Testis (tissue), 5 donors: ENCODE data around the gene KLB. TPM values are rescaled to one million over a fixed set of nuclear protein-coding genes. Genes with fewer than 3 reads are reported as not detected.
"Not testable (repeated sequence)": the region's sequence is repeated elsewhere in the genome, so short reads cannot be mapped to it uniquely, and the experiment has no call there.

Experiments
- DNase-seq: peaks from one replicate; pipeline ENCODE4 v3.0.0-alpha.2; 2019
- H3K27ac ChIP-seq, 2 donors: fragments of 200-600 bp; sonication (generic); one replicate each; pipeline ENCODE4 v1.5.1; 2019
- H3K27me3 ChIP-seq: fragments of 200-600 bp; sonication (generic); one replicate; pipeline ENCODE4 v1.5.1; 2019
- H3K36me3 ChIP-seq: fragments of 200-600 bp; sonication (generic); one replicate; pipeline ENCODE4 v1.5.1; 2017; ENCODE audit warnings: low read depth; ENCODE audit errors: missing control alignments
- H3K4me1 ChIP-seq: fragments of 200-600 bp; sonication (generic); one replicate; pipeline ENCODE4 v1.5.1; 2019
- H3K4me3 ChIP-seq, 2 donors: fragments of 200-600 bp; sonication (generic); one replicate each; pipeline ENCODE4 v1.5.1; 2017 to 2019
- H3K9me3 ChIP-seq: fragments of 200-600 bp; sonication (generic); one replicate; pipeline ENCODE4 v1.5.1; 2017
- CTCF ChIP-seq, 3 experiments: fragments of 450-650 bp in 2 of 3; fragments of 200-600 bp in 1 of 3; sonication (generic) in 1 of 3; IDR thresholded peaks; one replicate each; pipeline ENCODE4 v1.5.1; 2016 to 2019; ENCODE audit warnings: antibody characterized with exemption in 3 of 3, mild to moderate bottlenecking in 2 of 3, moderate library complexity in 1 of 3
- POLR2A ChIP-seq: fragments of 450-650 bp; IDR thresholded peaks from one replicate; pipeline ENCODE4 v1.6.1; 2017; ENCODE audit warnings: antibody characterized with exemption, mild to moderate bottlenecking, moderate library complexity
- WGBS, 2 donors: methylation state at CpG; one replicate each; pipeline ENCODE4 v1.1.5; 2018; 5-methylcytosine and 5-hydroxymethylcytosine counted together
- intact Hi-C: fragments of 100-400 bp; cut with DNase I; formaldehyde crosslinking; loops from one replicate; pipeline ENCODE4 v1.15.1; 2023; ENCODE audit warnings: low total_unique reads
- long read RNA-seq, 2 donors: transcript quantifications; one replicate each; lab custom pipeline, GENCODE V29; 2026
- polyA plus RNA-seq: library from polyadenylated mRNA; stranded (reverse); fragments of 350-450 nt; fragmentation: Illumina TruSeq; extraction: RNeasy Lipid Tissue Mini Kit (QIAGEN cat#74804); gene quantifications from one replicate; pipeline ENCODE4 v1.2.3, GENCODE V29; 2014; ENCODE audit warnings: low read depth, low replicate concordance; ENCODE audit not compliant: insufficient read depth
- total RNA-seq, 2 donors: library from RNA; depleted of rRNA; stranded (reverse); fragments of >200 nt; gene quantifications; one replicate each; pipeline ENCODE4 v1.2.3, GENCODE V29; 2016

The KLB gene
- total RNA-seq (1 to 10 TPM; 1.1 to 1.4 TPM), polyA plus RNA-seq (6.6 TPM)
- long read RNA-seq, donor 1, partial matches to known transcripts: 1,049 of 1,115 reads
- long read RNA-seq, donor 1, other reads (novel, unspliced or antisense): 66 of 1,115 reads
- long read RNA-seq, donor 2, partial matches to known transcripts: 659 of 678 reads
- long read RNA-seq, donor 2, other reads (novel, unspliced or antisense): 19 of 678 reads

- DNase-seq: no peak
- no peaks in the 10 kb centered on the region for H3K36me3 ChIP-seq
- no peak within 1 kb of the TSS for H3K4me3 ChIP-seq
- H3K27me3 ChIP-seq: no peaks in the 10 kb centered on the region
- WGBS, 2 donors: 63 to 71% methylated on average over 12 of the region's 12 CpGs
- H3K27ac ChIP-seq: no peak within 1 kb of the TSS
- H3K4me1 ChIP-seq: no peaks in the 10 kb centered on the region
- no peak for TF ChIP-seq POLR2A
- TF ChIP-seq CTCF (IDR thresholded peaks at IDR 0.05): no peak
- H3K9me3 ChIP-seq: no peaks in the 10 kb centered on the region
- intact Hi-C loops: no loop called here
Measured at GRCh38 chr4:39406763-39407583, at the start of gene KLB. Gene KLB (plus strand): TSS chr4:39406930. CDS start chr4:39406950, 20 bp downstream.

GRCh38 chr4:39357002-39357401, 49.7 kb upstream of the KLB start:
- H3K27ac ChIP-seq: peak overlapping the region in 1 of 2 donors; percentile 46
- no peaks in the 10 kb centered on the region for H3K9me3 ChIP-seq
- intact Hi-C loops: no loop called here
- DNase-seq: no peak
- no peaks in the 10 kb centered on the region for H3K36me3 ChIP-seq
- H3K4me3 ChIP-seq: no peak overlapping the region
- peaks cover 3% of the 10 kb centered on the region for H3K4me1 ChIP-seq
- WGBS, 2 donors: 87 to 90% methylated on average over 1 of the region's 1 CpG
- no peaks in the 10 kb centered on the region for H3K27me3 ChIP-seq
- TF ChIP-seq CTCF (IDR thresholded peaks at IDR 0.05): no peak
- TF ChIP-seq POLR2A: no peak

- H3K4me3 ChIP-seq, intact Hi-C loops, H3K27ac ChIP-seq, H3K9me3 ChIP-seq, H3K27me3 ChIP-seq, DNase-seq, H3K36me3 ChIP-seq: not testable (repeated sequence)
- H3K4me1 ChIP-seq: peaks cover 11% of the 10 kb centered on the region
- WGBS, 2 donors: 95 to 97% methylated on average over 4 of the region's 4 CpGs
Measured at GRCh38 chr4:39360611-39361010, 46.1 kb upstream of the KLB start.

GRCh38 chr4:39362827-39363226, 43.9 kb upstream of the KLB start:
- TF ChIP-seq POLR2A (no peak), CTCF (IDR thresholded peaks at IDR 0.05) (no peak)
- peaks cover 11% of the 10 kb centered on the region for H3K4me1 ChIP-seq
- intact Hi-C loops: no loop called here

GRCh38 chr4:39363773-39364393, 42.8 kb upstream of the KLB start:
- DNase-seq: no peak
- Histone ChIP-seq H3K27me3 (no peaks in the 10 kb centered on the region), H3K27ac (no peak overlapping the region), H3K4me3 (no peak overlapping the region), H3K9me3 (no peaks in the 10 kb centered on the region), H3K4me1 (peaks cover 11% of the 10 kb centered on the region), H3K36me3 (no peaks in the 10 kb centered on the region)
- WGBS, 2 donors: 77 to 79% methylated on average over 4 of the region's 4 CpGs
- intact Hi-C loops: no loop called here
- no peak for TF ChIP-seq CTCF (IDR thresholded peaks at IDR 0.05)
- no peak for TF ChIP-seq POLR2A

More at GRCh38 chr4:39362827-39363226, 43.9 kb upstream of the KLB start:
- H3K9me3 ChIP-seq: no peaks in the 10 kb centered on the region
- no peak overlapping the region for H3K4me3 ChIP-seq
- WGBS, 2 donors: 53 to 69% methylated on average over 3 of the region's 3 CpGs
- no peaks in the 10 kb centered on the region for H3K27me3 ChIP-seq
- DNase-seq: no peak
- no peak overlapping the region for H3K27ac ChIP-seq
- no peaks in the 10 kb centered on the region for H3K36me3 ChIP-seq
